NB4 (cell line): Measurements from ENCODE around the gene ADCY5.

Source experiments
- DNase-seq: peaks from one replicate; pipeline ENCODE4 v3.0.0; 2010; ENCODE audit warnings: low read depth
- H3K4me3 ChIP-seq: one replicate; pipeline ENCODE4 v1.5.1; 2011; ENCODE audit warnings: mild to moderate bottlenecking, low read depth, low read length, moderate library complexity
- MYC ChIP-seq: IDR thresholded peaks from 2 replicates; pipeline ENCODE4 v1.6.1; 2011; ENCODE audit warnings: low read depth, low read length
- POLR2A ChIP-seq: IDR thresholded peaks from 2 replicates; pipeline ENCODE4 v1.6.1; 2011; ENCODE audit warnings: mild to moderate bottlenecking; ENCODE audit not compliant: insufficient read length; ENCODE audit errors: extremely low read depth
- TF ChIP-seq, protein P1 (sequence below): IDR thresholded peaks from one replicate; pipeline ENCODE4 v1.5.1; 2012; ENCODE audit warnings: low read depth, low read length
- TF ChIP-seq, protein P2 (sequence below): IDR thresholded peaks from 2 replicates; pipeline ENCODE4 v1.6.1; 2011; ENCODE audit warnings: low read depth, low read length

ADCY5 gene

DNA sequence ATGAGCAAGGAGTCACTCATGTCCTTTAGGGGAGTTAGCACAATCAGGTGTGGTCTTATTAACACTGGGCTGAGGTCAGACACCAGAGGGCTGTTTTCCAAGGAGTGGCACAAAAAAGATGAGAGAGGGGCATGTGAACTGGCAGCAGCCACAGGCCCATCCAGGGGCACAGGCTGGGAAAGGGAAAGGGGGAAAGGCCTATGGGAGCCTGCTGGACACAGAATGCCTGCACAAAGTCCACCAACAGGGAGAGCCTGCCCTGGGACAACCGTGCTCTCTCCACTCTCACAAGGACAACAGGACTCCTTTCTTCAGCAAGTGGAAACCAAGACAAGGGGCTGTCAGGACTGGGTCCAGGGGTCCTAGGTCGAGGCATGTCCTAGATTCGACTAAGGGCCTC, 109.6 kb downstream of the ADCY5 start:
- H3K4me3 ChIP-seq, result no peak overlapping the region
- no peak for DNase-seq
- TF ChIP-seq, protein P1, sequence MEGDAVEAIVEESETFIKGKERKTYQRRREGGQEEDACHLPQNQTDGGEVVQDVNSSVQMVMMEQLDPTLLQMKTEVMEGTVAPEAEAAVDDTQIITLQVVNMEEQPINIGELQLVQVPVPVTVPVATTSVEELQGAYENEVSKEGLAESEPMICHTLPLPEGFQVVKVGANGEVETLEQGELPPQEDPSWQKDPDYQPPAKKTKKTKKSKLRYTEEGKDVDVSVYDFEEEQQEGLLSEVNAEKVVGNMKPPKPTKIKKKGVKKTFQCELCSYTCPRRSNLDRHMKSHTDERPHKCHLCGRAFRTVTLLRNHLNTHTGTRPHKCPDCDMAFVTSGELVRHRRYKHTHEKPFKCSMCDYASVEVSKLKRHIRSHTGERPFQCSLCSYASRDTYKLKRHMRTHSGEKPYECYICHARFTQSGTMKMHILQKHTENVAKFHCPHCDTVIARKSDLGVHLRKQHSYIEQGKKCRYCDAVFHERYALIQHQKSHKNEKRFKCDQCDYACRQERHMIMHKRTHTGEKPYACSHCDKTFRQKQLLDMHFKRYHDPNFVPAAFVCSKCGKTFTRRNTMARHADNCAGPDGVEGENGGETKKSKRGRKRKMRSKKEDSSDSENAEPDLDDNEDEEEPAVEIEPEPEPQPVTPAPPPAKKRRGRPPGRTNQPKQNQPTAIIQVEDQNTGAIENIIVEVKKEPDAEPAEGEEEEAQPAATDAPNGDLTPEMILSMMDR, result no peak

DNA sequence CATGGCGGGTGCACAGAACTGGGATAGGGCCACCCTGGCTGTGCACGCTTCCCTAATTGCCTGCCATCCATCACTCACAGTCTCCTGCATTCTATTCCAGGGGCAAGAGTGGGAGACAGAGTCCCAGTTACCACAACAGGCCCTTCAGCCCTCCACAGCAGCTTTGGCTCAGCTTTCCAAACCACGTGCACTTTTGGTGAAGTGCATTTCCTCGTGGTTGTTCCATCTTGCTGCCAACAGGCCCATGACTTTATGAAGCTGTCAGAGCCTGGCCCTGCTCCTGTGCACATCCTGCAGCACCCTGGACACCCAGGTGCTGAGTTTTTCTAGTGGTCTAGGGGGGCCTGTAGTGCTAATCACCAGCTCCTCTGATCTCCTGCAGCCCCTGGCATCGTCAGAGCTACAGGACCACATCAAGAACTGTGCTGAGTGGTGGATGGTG, 110.2 kb downstream of the ADCY5 start:
- no peak for DNase-seq
- TF ChIP-seq, protein P1, result no peak
- TF ChIP-seq, protein P2, sequence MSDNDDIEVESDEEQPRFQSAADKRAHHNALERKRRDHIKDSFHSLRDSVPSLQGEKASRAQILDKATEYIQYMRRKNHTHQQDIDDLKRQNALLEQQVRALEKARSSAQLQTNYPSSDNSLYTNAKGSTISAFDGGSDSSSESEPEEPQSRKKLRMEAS, result no peak
- no peak for TF ChIP-seq MYC
- TF ChIP-seq POLR2A, result no peak

DNA sequence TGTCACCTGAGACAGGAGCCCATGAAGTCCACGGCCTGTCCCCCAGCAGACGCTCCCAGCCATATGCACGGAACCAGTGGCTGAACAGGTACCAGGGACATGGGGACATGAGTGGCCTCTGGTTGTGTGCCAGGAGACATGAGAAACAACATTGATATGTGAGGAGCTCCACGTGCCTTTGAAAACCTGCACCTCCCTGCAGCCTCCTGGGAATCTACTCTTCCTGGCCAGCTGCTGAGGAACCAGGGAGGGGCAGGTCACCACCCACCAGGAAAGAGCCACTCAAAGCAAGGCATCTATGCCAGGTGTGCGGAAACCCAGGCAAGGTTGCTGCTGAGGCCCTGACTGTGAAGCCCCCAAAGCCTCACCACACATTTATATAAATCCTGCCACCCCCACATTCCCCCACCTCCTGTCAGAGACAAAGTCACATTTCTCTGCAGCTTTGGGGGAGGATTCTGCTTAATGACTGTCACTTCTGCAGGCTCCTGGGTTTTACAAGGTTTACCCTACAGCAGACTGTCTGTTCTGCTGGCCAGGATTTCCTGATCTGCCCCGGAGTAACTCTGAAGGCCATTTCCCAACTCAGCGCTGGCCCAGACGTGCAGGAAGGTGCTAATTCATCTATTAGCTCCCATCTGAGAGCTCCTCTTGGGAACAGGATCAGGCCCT, 110.8 kb downstream of the ADCY5 start:
- no peak for DNase-seq
- TF ChIP-seq POLR2A (no peak), MYC (no peak)
- TF ChIP-seq, protein P2, result no peak
- TF ChIP-seq, protein P1, result no peak
- H3K4me3 ChIP-seq, result no peak overlapping the region

More for the DNA sequence above, 110.2 kb downstream of the ADCY5 start:
- no peak overlapping the region for H3K4me3 ChIP-seq

DNA sequence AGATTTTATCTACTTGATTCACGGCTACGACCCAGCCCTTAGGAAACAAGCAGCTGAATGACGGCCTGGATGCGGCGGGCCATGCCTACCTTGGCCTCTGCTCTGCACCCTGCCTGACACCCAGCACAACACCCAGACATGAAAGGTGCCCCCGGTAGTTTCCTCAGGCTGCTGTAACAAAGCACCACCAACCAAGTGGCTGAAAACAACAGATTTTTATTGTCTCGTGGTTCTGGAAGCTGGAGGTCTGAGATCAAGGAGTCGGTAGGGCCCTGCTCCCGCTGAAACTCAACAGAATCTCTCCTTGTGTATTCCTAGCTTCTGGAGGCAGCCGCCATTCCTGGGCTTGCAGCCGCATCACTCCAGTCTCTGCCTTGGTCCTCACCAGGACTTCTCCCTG, 111.7 kb downstream of the ADCY5 start:
- H3K4me3 ChIP-seq, result no peak overlapping the region
- no peak for TF ChIP-seq POLR2A
- TF ChIP-seq, protein P1, result no peak
- TF ChIP-seq, protein P2, result no peak
- DNase-seq, result no peak

DNA sequence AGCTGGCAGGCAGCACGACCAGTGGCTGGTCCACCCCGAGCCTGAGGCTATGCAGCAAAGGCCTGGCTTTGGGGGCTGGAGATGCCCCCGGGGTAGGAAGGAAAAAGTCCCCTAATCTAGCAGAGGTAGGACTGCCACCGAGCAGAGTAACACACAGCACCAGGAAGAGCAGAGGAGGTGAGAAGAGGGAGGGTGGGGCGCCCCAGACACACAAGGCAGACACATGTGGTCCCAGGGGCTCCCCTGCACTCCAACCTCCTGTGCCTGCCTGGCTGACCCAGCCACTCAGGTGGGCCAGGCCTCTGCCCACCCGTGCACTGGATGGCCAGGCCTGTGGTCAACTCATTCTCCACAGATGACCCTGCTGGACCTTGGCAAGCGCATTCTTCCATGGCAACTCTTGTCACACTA, 112.4 kb downstream of the ADCY5 start:
- TF ChIP-seq, protein P1, result no peak
- no peak for TF ChIP-seq POLR2A
- TF ChIP-seq, protein P2, result no peak
- DNase-seq, result no peak
- no peak overlapping the region for H3K4me3 ChIP-seq

DNA sequence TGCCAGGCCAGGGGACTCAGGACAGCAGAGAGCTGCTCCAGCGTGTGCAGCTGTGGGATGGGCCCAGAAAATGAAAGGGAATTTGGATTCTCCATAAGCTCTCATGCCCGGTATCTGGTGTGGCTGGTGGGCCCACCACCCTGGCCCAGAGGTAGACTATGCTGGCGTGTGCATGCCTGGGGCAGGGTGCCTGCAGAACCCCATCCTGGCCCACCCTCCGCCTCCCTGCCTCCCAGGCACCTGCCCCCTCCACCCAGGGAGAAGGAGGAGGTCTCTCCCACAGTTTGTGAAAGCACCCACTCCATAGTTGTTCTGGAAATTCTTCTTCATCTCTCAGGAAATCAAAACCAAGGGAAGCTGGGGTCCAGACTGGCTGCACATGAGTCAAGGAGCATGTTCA, 112.9 kb downstream of the ADCY5 start:
- DNase-seq, result no peak
- TF ChIP-seq, protein P1, result no peak
- TF ChIP-seq, protein P2, result no peak
- TF ChIP-seq POLR2A, result no peak
- no peak for TF ChIP-seq MYC
- no peak overlapping the region for H3K4me3 ChIP-seq
